Activated T-helper 2 cell treated with anti-CD3 and anti-CD28 coated beads, Interferon-gamma antibody, Interleukin-2, Interleukin-4, amounts not matched to agents 10 μg/mL and 5 μg/mL and 100 μg/mL, durations not matched to agents 14 hours and 24 hours and 36 hours (primary cell): ENCODE measurements around the gene SP6. TPM values are rescaled to one million over a fixed set of nuclear protein-coding genes. Genes with fewer than 3 reads are reported as not detected.

Experiments used
- DNase-seq: peaks from one replicate; pipeline ENCODE4 v3.0.0; 2021; ENCODE audit warnings: low spot score
- H3K27ac Mint-ChIP-seq: one replicate; pipeline ENCODE4 v1.8.0; 2021; ENCODE audit warnings: mixed read lengths
- H3K27me3 Mint-ChIP-seq: one replicate; pipeline ENCODE4 v1.8.0; 2021; ENCODE audit warnings: low read depth, mixed read lengths
- H3K36me3 Mint-ChIP-seq: one replicate; pipeline ENCODE4 v1.8.0; 2021; ENCODE audit warnings: low read depth, mixed read lengths
- H3K4me1 Mint-ChIP-seq: one replicate; pipeline ENCODE4 v1.8.0; 2021; ENCODE audit warnings: low read depth, mixed read lengths
- H3K4me3 Mint-ChIP-seq: one replicate; pipeline ENCODE4 v1.8.0; 2021; ENCODE audit warnings: low read depth, mild to moderate bottlenecking, moderate library complexity, mixed read lengths
- H3K9me3 Mint-ChIP-seq: one replicate; pipeline ENCODE4 v1.8.0; 2021; ENCODE audit warnings: mixed read lengths
- intact Hi-C: fragments of 100-400 bp; cut with micrococcal nuclease; formaldehyde crosslinking; loops from one replicate; pipeline ENCODE4 v1.15.1; 2023
- total RNA-seq: library from RNA; stranded (reverse); gene quantifications from 2 replicates; pipeline ENCODE4 v1.2.3, GENCODE V29; 2022

SP6 gene
- total RNA-seq, 1 donor from 2014 or later, result 0.14 TPM

GRCh38 chr17:47844814-47845715, 5.9 kb downstream of the SP6 start:
- Mint-ChIP-seq H3K4me1 (peaks cover 19% of the 10 kb centered on the region), H3K27ac (no peak overlapping the region), H3K36me3 (no peaks in the 10 kb centered on the region), H3K4me3 (no peak overlapping the region), H3K27me3 (peaks cover 53% of the 10 kb centered on the region), H3K9me3 (no peaks in the 10 kb centered on the region)
- intact Hi-C loops, result no loop called here
- DNase-seq, result no peak

GRCh38 chr17:47844227-47844626, 6.7 kb downstream of the SP6 start:
- H3K36me3 Mint-ChIP-seq, result no peaks in the 10 kb centered on the region
- H3K27ac Mint-ChIP-seq, result no peak overlapping the region
- no peak overlapping the region for H3K4me3 Mint-ChIP-seq
- H3K9me3 Mint-ChIP-seq, result no peaks in the 10 kb centered on the region
- H3K4me1 Mint-ChIP-seq, result peaks cover 21% of the 10 kb centered on the region
- DNase-seq, result no peak
- intact Hi-C loops, result no loop called here
- peaks cover 44% of the 10 kb centered on the region for H3K27me3 Mint-ChIP-seq

GRCh38 chr17:47843391-47843730, 7.6 kb downstream of the SP6 start:
- intact Hi-C loops, result no loop called here
- Mint-ChIP-seq H3K4me1 (peaks cover 21% of the 10 kb centered on the region), H3K27me3 (peaks cover 36% of the 10 kb centered on the region), H3K4me3 (no peak overlapping the region), H3K27ac (no peak overlapping the region), H3K36me3 (no peaks in the 10 kb centered on the region), H3K9me3 (no peaks in the 10 kb centered on the region)
- DNase-seq, result no peak

- Mint-ChIP-seq H3K27ac (peak overlapping the region; percentile 88), H3K36me3 (peaks cover 5% of the 10 kb centered on the region), H3K9me3 (no peaks in the 10 kb centered on the region), H3K4me3 (peak overlapping the region; percentile 94), H3K27me3 (peaks cover 26% of the 10 kb centered on the region), H3K4me1 (peaks cover 21% of the 10 kb centered on the region)
- intact Hi-C loops, result loop anchor here (1.0 kb wide), 4 partner anchors 10 to 130 kb away; partner anchors contain the start of genes CDK5RAP3, LRRC46 and MRPL10
- no peak for DNase-seq
These were observed 9.3 kb downstream of the SP6 start for GRCh38 chr17:47841488-47842291.

GRCh38 chr17:47840742-47841487, 10.0 kb downstream of the SP6 start, which contains the start of gene SCRN2:
Gene SCRN2 (minus strand): TSS chr17:47841273. CDS start chr17:47840843, 430 bp downstream.
- Mint-ChIP-seq H3K27ac (peak within 1 kb of the TSS; percentile 88), H3K4me3 (peak within 1 kb of the TSS; percentile 94), H3K36me3 (peaks cover 5% of the 10 kb centered on the region), H3K27me3 (peaks cover 18% of the 10 kb centered on the region), H3K9me3 (no peaks in the 10 kb centered on the region), H3K4me1 (peaks cover 23% of the 10 kb centered on the region)
- peak; percentile 87 for DNase-seq
- intact Hi-C loops, result loop anchor here (1.0 kb wide), 4 partner anchors 10 to 130 kb away; partner anchors contain the start of genes CDK5RAP3, LRRC46 and MRPL10

GRCh38 chr17:47840001-47840741, 10.8 kb downstream of the SP6 start:
- no peaks in the 10 kb centered on the region for H3K9me3 Mint-ChIP-seq
- H3K36me3 Mint-ChIP-seq, result peaks cover 5% of the 10 kb centered on the region
- H3K4me1 Mint-ChIP-seq, result peaks cover 25% of the 10 kb centered on the region
- intact Hi-C loops, result no loop called here
- DNase-seq, result no peak
- H3K27ac Mint-ChIP-seq, result peak overlapping the region; percentile 17
- peaks cover 11% of the 10 kb centered on the region for H3K27me3 Mint-ChIP-seq
- peak overlapping the region; percentile 94 for H3K4me3 Mint-ChIP-seq

- no peak for DNase-seq
- intact Hi-C loops, result no loop called here
- Mint-ChIP-seq H3K4me1 (peaks cover 34% of the 10 kb centered on the region), H3K27me3 (no peaks in the 10 kb centered on the region), H3K9me3 (no peaks in the 10 kb centered on the region), H3K36me3 (peaks cover 5% of the 10 kb centered on the region), H3K27ac (no peak overlapping the region), H3K4me3 (peak overlapping the region; percentile 26)
These were observed 11.9 kb downstream of the SP6 start for GRCh38 chr17:47839071-47839470.

- H3K27me3 Mint-ChIP-seq, result no peaks in the 10 kb centered on the region
- peaks cover 5% of the 10 kb centered on the region for H3K36me3 Mint-ChIP-seq
- H3K27ac Mint-ChIP-seq, result no peak overlapping the region
- intact Hi-C loops, result no loop called here
- DNase-seq, result no peak
- no peaks in the 10 kb centered on the region for H3K9me3 Mint-ChIP-seq
- peak overlapping the region; percentile 26 for H3K4me3 Mint-ChIP-seq
- H3K4me1 Mint-ChIP-seq, result peaks cover 34% of the 10 kb centered on the region
These were observed 12.3 kb downstream of the SP6 start for GRCh38 chr17:47838636-47839035.

- DNase-seq, result no peak
- Mint-ChIP-seq H3K4me1 (peaks cover 32% of the 10 kb centered on the region), H3K4me3 (no peak overlapping the region), H3K9me3 (no peaks in the 10 kb centered on the region), H3K27ac (no peak overlapping the region), H3K27me3 (no peaks in the 10 kb centered on the region), H3K36me3 (peaks cover 5% of the 10 kb centered on the region)
- intact Hi-C loops, result no loop called here
These were observed 13.4 kb downstream of the SP6 start for GRCh38 chr17:47837401-47838039.

GRCh38 chr17:47836601-47837000, 14.4 kb downstream of the SP6 start:
- Mint-ChIP-seq H3K27me3 (no peaks in the 10 kb centered on the region), H3K36me3 (peaks cover 5% of the 10 kb centered on the region), H3K4me1 (peaks cover 27% of the 10 kb centered on the region), H3K27ac (no peak overlapping the region), H3K4me3 (no peak overlapping the region), H3K9me3 (no peaks in the 10 kb centered on the region)
- no peak for DNase-seq
- intact Hi-C loops, result no loop called here

- Mint-ChIP-seq H3K27me3 (no peaks in the 10 kb centered on the region), H3K27ac (peak overlapping the region; percentile 1), H3K4me3 (no peak overlapping the region), H3K9me3 (no peaks in the 10 kb centered on the region), H3K4me1 (peaks cover 26% of the 10 kb centered on the region), H3K36me3 (peaks cover 5% of the 10 kb centered on the region)
- DNase-seq, result no peak
- intact Hi-C loops, result no loop called here
These were observed 16.2 kb downstream of the SP6 start for GRCh38 chr17:47834756-47835155.
